Measurements from ENCODE around the gene COX8A.

DNA sequence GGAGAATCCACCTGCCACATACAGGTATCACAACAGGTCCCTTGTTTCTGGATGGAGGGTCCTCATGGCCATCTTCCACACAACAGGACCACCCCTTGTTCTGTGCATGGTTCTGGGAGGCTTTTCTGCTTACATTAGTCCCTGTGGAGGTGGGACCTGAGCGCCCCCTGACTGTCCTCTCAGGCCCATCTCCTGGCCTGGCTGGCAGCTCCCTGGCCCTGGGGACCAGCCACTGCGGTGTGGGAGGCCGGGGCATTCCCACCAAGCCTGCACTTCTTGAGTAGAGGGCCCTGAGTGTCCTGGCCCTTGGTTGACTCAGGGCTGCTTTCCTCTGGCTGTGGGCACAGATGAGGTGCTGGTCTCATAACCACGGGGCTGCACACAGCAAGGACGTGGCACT is 5.0 kb downstream of the COX8A start:
- TF ChIP-seq POLR2A (IDR thresholded peaks at IDR 0.05), result no peak
- TF ChIP-seq, protein P1, sequence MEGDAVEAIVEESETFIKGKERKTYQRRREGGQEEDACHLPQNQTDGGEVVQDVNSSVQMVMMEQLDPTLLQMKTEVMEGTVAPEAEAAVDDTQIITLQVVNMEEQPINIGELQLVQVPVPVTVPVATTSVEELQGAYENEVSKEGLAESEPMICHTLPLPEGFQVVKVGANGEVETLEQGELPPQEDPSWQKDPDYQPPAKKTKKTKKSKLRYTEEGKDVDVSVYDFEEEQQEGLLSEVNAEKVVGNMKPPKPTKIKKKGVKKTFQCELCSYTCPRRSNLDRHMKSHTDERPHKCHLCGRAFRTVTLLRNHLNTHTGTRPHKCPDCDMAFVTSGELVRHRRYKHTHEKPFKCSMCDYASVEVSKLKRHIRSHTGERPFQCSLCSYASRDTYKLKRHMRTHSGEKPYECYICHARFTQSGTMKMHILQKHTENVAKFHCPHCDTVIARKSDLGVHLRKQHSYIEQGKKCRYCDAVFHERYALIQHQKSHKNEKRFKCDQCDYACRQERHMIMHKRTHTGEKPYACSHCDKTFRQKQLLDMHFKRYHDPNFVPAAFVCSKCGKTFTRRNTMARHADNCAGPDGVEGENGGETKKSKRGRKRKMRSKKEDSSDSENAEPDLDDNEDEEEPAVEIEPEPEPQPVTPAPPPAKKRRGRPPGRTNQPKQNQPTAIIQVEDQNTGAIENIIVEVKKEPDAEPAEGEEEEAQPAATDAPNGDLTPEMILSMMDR (IDR thresholded peaks at IDR 0.05), result no peak
- no peak for TF ChIP-seq POLR2AphosphoS5 (IDR thresholded peaks at IDR 0.05)
- TF ChIP-seq EP300 (IDR thresholded peaks at IDR 0.05), result no peak

Data from gastroesophageal sphincter (tissue), 3 donors.